Ishikawa (cell line): Measurements from ENCODE around the gene EDN3.

Experiments
- CEBPB ChIP-seq: IDR thresholded peaks from 2 replicates; pipeline ENCODE4 v1.6.1; 2012
- CREB1 ChIP-seq: IDR thresholded peaks from 2 replicates; pipeline ENCODE4 v1.6.1; 2012; ENCODE audit warnings: low read depth
- EGR1 ChIP-seq: IDR thresholded peaks from 2 replicates; pipeline ENCODE4 v1.6.1; 2012
- EP300 ChIP-seq: IDR thresholded peaks from 2 replicates; pipeline ENCODE4 v1.6.1; 2012; ENCODE audit warnings: borderline replicate concordance
- FOXM1 ChIP-seq: IDR thresholded peaks from 2 replicates; pipeline ENCODE4 v1.6.1; 2012; ENCODE audit warnings: low read depth, borderline replicate concordance
- NFIC ChIP-seq: IDR thresholded peaks from 2 replicates; pipeline ENCODE4 v1.6.1; 2012
- RAD21 ChIP-seq: IDR thresholded peaks from 2 replicates; pipeline ENCODE4 v1.6.1; 2012; ENCODE audit warnings: low read depth
- TAF1 ChIP-seq: IDR thresholded peaks from 2 replicates; pipeline ENCODE4 v1.6.1; 2012; ENCODE audit warnings: low read depth, mild to moderate bottlenecking
- TCF12 ChIP-seq: IDR thresholded peaks from 2 replicates; pipeline ENCODE4 v1.6.1; 2012; ENCODE audit warnings: low read depth
- TEAD4 ChIP-seq: IDR thresholded peaks from 2 replicates; pipeline ENCODE4 v1.6.1; 2012
- YY1 ChIP-seq: IDR thresholded peaks from 2 replicates; pipeline ENCODE4 v1.6.1; 2012; ENCODE audit warnings: low read depth
- ZBTB7A ChIP-seq: IDR thresholded peaks from 2 replicates; pipeline ENCODE4 v1.6.1; 2012; ENCODE audit warnings: low read depth
- TF ChIP-seq, protein P1 (sequence below): IDR thresholded peaks from 2 replicates; pipeline ENCODE4 v1.6.1; 2012
- TF ChIP-seq, protein P2 (sequence below): IDR thresholded peaks from 2 replicates; pipeline ENCODE4 v1.6.1; 2012
- TF ChIP-seq, protein P3 (sequence below): IDR thresholded peaks from 2 replicates; pipeline ENCODE4 v1.6.1; 2012; ENCODE audit warnings: low read depth, mild to moderate bottlenecking

EDN3 gene

DNA sequence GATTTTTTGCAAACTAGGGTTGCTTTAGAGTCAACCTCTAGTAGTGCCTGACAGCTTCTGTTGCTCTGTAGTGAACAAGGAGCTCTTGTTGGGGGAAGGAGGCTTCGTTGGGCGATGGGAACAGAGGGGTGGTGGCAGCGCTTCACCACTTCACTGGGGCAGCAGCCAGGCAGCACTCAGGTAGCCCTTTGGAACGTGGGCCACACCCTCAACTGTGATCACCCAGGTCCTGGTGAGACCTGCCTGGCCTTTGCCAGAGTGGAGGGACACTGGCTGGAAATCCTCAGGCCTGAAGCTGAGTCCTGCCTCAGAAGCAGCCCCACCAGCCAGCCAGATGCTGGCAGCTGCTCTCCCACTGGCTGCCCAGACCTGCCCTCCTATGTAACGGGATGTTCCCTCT lies 10.4 kb upstream of the EDN3 start:
- TF ChIP-seq, protein P1, sequence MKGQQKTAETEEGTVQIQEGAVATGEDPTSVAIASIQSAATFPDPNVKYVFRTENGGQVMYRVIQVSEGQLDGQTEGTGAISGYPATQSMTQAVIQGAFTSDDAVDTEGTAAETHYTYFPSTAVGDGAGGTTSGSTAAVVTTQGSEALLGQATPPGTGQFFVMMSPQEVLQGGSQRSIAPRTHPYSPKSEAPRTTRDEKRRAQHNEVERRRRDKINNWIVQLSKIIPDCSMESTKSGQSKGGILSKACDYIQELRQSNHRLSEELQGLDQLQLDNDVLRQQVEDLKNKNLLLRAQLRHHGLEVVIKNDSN = no peak
- TF ChIP-seq CREB1 = no peak
- TF ChIP-seq FOXM1 = no peak
- no peak for TF ChIP-seq TAF1
- no peak for TF ChIP-seq RAD21
- TF ChIP-seq CEBPB = no peak
- no peak for TF ChIP-seq YY1
- TF ChIP-seq TEAD4 = no peak
- TF ChIP-seq, protein P2, sequence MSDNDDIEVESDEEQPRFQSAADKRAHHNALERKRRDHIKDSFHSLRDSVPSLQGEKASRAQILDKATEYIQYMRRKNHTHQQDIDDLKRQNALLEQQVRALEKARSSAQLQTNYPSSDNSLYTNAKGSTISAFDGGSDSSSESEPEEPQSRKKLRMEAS = no peak

DNA sequence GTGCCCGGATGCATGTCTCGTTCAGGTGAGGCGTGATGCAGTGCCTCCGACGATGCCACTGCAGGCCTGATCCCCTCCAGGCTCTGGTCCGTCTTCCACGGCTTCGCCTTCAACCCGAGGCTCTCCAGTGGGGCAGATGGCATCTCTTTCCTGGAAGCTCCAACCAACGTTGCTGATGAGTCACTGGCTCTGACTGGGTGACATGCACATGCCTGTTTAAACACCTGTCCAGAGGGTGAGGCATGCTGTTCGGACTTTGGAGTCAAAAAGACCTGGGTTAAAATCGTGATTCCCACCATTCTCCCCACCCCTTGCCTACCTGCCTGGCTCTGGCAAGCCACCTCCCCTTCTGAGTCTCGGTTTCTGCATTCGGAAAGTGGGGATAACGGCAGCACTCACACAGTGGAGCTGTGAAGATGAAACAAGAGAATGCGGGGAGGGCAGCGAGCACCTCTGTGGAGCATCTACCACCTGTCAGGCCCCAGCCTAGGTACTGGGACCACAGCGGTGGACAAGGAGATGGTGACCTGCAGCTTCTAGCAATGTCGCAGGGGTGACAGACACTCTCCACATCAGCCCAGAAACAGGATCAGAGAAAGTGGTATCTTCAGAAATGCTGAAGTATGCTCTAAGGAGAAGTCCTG lies 8.5 kb upstream of the EDN3 start:
- TF ChIP-seq EP300 (no peak), FOXM1 (no peak)

DNA sequence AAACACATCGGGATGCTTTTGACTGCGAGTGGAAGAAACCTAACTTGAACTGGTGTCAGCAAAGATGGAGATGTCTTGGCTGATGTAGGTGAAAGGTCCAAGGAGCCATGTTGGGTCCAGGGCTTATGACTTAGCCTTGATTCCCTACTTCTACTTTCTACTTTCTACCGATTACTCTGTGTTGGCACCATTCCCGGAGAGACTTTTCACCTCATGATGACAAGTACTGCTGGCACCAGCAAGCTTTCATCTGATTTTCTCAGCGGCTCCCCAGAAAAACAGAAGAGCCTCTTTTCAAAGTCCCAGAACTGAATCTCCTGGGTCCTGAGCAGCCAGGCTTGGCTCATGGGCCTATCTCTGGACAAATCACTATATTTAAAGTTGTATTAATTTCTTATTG lies 4.9 kb upstream of the EDN3 start:
- no peak for TF ChIP-seq FOXM1
- TF ChIP-seq TEAD4 = no peak
- TF ChIP-seq TAF1 = no peak
- TF ChIP-seq CREB1 = no peak
- TF ChIP-seq RAD21 = no peak
- no peak for TF ChIP-seq TCF12
- no peak for TF ChIP-seq NFIC
- no peak for TF ChIP-seq CEBPB
- no peak for TF ChIP-seq YY1
- TF ChIP-seq, protein P3, sequence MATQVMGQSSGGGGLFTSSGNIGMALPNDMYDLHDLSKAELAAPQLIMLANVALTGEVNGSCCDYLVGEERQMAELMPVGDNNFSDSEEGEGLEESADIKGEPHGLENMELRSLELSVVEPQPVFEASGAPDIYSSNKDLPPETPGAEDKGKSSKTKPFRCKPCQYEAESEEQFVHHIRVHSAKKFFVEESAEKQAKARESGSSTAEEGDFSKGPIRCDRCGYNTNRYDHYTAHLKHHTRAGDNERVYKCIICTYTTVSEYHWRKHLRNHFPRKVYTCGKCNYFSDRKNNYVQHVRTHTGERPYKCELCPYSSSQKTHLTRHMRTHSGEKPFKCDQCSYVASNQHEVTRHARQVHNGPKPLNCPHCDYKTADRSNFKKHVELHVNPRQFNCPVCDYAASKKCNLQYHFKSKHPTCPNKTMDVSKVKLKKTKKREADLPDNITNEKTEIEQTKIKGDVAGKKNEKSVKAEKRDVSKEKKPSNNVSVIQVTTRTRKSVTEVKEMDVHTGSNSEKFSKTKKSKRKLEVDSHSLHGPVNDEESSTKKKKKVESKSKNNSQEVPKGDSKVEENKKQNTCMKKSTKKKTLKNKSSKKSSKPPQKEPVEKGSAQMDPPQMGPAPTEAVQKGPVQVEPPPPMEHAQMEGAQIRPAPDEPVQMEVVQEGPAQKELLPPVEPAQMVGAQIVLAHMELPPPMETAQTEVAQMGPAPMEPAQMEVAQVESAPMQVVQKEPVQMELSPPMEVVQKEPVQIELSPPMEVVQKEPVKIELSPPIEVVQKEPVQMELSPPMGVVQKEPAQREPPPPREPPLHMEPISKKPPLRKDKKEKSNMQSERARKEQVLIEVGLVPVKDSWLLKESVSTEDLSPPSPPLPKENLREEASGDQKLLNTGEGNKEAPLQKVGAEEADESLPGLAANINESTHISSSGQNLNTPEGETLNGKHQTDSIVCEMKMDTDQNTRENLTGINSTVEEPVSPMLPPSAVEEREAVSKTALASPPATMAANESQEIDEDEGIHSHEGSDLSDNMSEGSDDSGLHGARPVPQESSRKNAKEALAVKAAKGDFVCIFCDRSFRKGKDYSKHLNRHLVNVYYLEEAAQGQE = no peak
- TF ChIP-seq, protein P2 = no peak

DNA sequence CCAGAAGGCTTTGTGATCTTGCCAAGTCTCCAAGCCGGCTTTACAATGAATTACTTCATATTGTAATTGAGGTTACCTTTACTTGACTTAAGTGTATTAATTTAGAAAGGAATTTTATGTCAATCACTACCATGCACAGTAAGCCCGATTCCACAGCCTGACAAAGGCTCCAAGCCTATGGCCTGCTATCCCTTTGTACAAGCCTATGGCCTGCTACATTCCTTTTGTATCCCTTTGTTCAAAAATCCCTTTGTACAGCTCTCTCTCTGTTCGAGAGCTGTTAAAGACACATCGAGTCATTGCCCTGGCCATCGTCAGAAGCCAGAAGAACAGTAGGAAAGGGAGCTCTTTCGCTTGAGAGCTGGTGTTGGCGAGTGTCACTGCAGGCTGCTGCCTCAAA lies 2.7 kb upstream of the EDN3 start:
- TF ChIP-seq, protein P1 = no peak
- TF ChIP-seq, protein P2 = no peak
- TF ChIP-seq TEAD4 (no peak), CREB1 (no peak), ZBTB7A (no peak), FOXM1 (no peak)

DNA sequence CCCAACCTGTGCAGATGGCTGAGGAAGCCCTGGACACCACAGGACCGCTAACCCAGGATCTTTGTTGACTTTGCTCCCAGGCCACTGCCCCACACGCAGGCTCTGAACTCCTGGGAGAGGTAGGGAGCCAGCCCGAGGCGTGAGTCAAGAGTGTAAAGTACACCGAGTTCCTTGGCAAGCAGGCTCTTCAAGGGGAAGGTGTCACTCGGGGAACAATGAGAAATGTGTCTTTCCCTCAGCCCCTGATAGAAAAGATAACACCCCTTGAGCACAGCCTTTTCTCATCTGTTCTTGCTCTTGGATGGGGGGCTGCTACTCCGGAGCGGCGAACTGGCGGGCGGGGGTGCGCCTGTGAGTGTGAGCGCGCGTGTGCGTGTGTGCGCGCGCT lies 472 bp upstream of the EDN3 start:
- no peak for TF ChIP-seq TEAD4
- no peak for TF ChIP-seq CEBPB
- no peak for TF ChIP-seq FOXM1

DNA sequence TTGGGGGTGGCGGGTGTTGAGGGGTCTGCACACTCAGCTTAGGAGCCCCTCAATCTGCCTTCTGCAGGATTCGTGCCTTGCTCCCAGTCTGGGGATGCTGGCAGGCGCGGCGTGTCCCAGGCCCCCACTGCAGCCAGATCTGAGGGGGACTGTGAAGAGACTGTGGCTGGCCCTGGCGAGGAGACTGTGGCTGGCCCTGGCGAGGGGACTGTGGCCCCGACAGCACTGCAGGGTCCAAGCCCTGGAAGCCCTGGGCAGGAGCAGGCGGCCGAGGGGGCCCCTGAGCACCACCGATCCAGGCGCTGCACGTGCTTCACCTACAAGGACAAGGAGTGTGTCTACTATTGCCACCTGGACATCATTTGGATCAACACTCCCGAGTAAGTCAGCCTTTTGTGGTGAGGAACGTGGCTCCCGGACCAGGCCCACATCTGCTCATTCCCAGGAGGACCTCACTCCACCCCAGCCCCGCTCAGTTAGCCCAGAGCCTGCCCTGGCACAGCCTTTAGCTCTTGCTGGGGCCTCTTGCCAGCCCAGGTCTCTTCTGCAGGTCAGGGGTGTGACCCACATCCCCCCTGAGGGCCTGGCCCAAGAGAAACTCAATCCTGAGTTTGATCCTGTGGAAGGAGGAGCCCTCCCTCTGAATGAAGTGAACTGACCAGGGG lies 1.1 kb downstream of the EDN3 start:
- TF ChIP-seq RAD21 (no peak), NFIC (no peak), TCF12 (no peak), CEBPB (no peak), EGR1 (no peak)
- TF ChIP-seq, protein P2 = no peak

DNA sequence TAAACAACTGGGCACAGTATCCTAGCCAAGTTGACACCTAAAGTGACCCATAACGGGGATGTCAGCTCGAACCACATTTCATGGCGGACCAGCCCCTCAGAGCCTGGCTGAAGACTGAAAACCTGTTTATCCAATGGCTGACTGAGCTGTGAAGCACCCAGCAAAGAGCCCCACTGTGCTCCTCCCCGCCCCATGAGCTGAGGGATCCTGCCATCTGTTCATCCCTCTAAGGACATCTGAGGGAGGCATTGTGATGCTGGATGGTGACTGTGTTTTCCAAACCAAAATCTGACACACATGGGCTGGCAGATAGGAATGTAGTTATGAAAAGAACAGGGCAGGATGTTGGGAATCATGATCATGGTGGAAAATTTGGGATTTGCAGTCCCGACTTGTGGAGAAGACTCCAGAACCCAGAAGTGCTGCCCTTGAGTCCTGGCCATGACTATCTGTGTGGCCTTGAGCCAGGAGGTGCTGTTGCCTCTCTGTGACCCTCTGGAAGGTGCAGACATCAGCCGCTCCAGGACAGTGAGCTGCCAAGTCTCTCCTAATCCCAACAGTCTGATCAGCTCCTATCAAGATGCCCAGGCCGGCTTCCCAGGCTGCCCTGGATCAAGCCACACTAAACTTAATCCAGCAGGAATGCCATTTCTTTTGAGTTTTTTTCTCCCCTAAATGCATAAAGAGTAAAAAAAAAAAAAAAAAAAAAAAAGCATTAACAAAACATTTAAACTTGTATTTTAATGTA lies 5.7 kb downstream of the EDN3 start:
- TF ChIP-seq, protein P1 = no peak
- no peak for TF ChIP-seq TEAD4
- TF ChIP-seq EGR1 = no peak
- TF ChIP-seq CEBPB = no peak
- no peak for TF ChIP-seq TAF1
- no peak for TF ChIP-seq FOXM1
- TF ChIP-seq YY1 = no peak
- no peak for TF ChIP-seq TCF12
- TF ChIP-seq CREB1 = no peak
- TF ChIP-seq, protein P3 = no peak
- no peak for TF ChIP-seq RAD21
- TF ChIP-seq NFIC = no peak
- TF ChIP-seq, protein P2 = no peak
- no peak for TF ChIP-seq ZBTB7A
- no peak for TF ChIP-seq EP300
